Ramos (cell line): ENCODE results near the gene DLL3.

Experiments used
- in situ Hi-C: fragments of 300-500 bp; cut with MboI; formaldehyde crosslinking; loops from one replicate; pipeline ENCODE4 v1.14.3; 2022; ENCODE audit warnings: low sequenced_read_pairs; ENCODE audit not compliant: unreplicated experiment

Gene DLL3

GRCh38 chr19:39544226-39544903 is 45.6 kb downstream of the DLL3 start:
- in situ Hi-C loops: loop anchor here (10.0 to 25.0 kb wide), 2 partner anchors 120 to 332 kb away; partner anchors contain the start of gene SYCN

- in situ Hi-C loops: loop anchor here (10.0 to 25.0 kb wide), 2 partner anchors 120 to 333 kb away; partner anchors contain the start of gene SYCN
Measured at GRCh38 chr19:39544911-39545310, 46.2 kb downstream of the DLL3 start.

- in situ Hi-C loops: loop anchor here (10.0 to 25.0 kb wide), 2 partner anchors 118 to 334 kb away; partner anchors contain the start of gene SYCN
Measured at GRCh38 chr19:39546599-39546998, 47.9 kb downstream of the DLL3 start.

GRCh38 chr19:39550197-39550596 is 51.5 kb downstream of the DLL3 start:
- in situ Hi-C loops: no loop called here

GRCh38 chr19:39553082-39553652 is 54.4 kb downstream of the DLL3 start:
- in situ Hi-C loops: no loop called here

GRCh38 chr19:39554701-39555311 is 56.1 kb downstream of the DLL3 start:
- in situ Hi-C loops: no loop called here

GRCh38 chr19:39555883-39556282 is 57.1 kb downstream of the DLL3 start:
- in situ Hi-C loops: no loop called here
